Neural cell (in vitro differentiated cells): ENCODE data around the gene STUB1. TPM values are rescaled to one million over a fixed set of nuclear protein-coding genes. Genes with fewer than 3 reads are reported as not detected.

Source experiments
- H2AFZ ChIP-seq: fragments of 200-600, 300-800 bp; sonication (generic), shearing (Covaris generic); 2 replicates; pipeline ENCODE4 v1.6.0; 2014; ENCODE audit warnings: low read depth, mild to moderate bottlenecking, antibody characterized with exemption, low read length, moderate library complexity
- H3F3A ChIP-seq: fragments of 200-600 bp; shearing (Covaris generic); 2 replicates; pipeline ENCODE4 v1.6.1; 2016; ENCODE audit warnings: mild to moderate bottlenecking, moderate library complexity, mixed read lengths, antibody characterized with exemption, low read length; ENCODE audit not compliant: insufficient read depth, poor library complexity, severe bottlenecking
- H3K27ac ChIP-seq: fragments of 200-600, 300-800 bp; sonication (generic), shearing (Covaris generic); 2 replicates; pipeline ENCODE4 v1.5.1; 2014; ENCODE audit warnings: mild to moderate bottlenecking, low read length, moderate library complexity
- H3K27me3 ChIP-seq: fragments of 300-800, 200-600 bp; sonication (generic), shearing (Covaris generic); 2 replicates; pipeline ENCODE4 v1.6.0; 2014; ENCODE audit warnings: mild to moderate bottlenecking, low read depth, low read length, moderate library complexity; ENCODE audit not compliant: insufficient read depth
- H3K36me3 ChIP-seq: fragments of 300-800, 200-600 bp; sonication (generic), shearing (Covaris generic); 2 replicates; pipeline ENCODE4 v1.5.1; 2014; ENCODE audit warnings: mild to moderate bottlenecking, antibody characterized with exemption, low read length, moderate library complexity; ENCODE audit not compliant: insufficient read depth
- H3K4me2 ChIP-seq: fragments of 300-800, 200-600 bp; sonication (generic), shearing (Covaris generic); 2 replicates; pipeline ENCODE4 v1.6.0; 2014; ENCODE audit warnings: mild to moderate bottlenecking, low read length
- H3K4me3 ChIP-seq: fragments of 300-800, 200-600 bp; sonication (generic), shearing (Covaris generic); 2 replicates; pipeline ENCODE4 v1.5.1; 2014; ENCODE audit warnings: mild to moderate bottlenecking, low read length, moderate library complexity
- H3K79me2 ChIP-seq: fragments of 200-600 bp; shearing (Covaris generic); replicated peaks from 2 replicates; pipeline ENCODE4 v1.6.0; 2014; ENCODE audit warnings: mild to moderate bottlenecking, low read length, moderate library complexity; ENCODE audit not compliant: insufficient read depth
- H3K9ac ChIP-seq: fragments of 300-800, 200-600 bp; sonication (generic), shearing (Covaris generic); 2 replicates; pipeline ENCODE4 v1.6.1; 2016; ENCODE audit warnings: mild to moderate bottlenecking, low read length, mixed read lengths
- H3K9me2 ChIP-seq: fragments of 200-600 bp; shearing (Covaris generic); 2 replicates; pipeline ENCODE4 v1.6.1; 2016; ENCODE audit warnings: mild to moderate bottlenecking, low read length, mixed read lengths; ENCODE audit not compliant: insufficient read depth
- H3K9me3 ChIP-seq: fragments of 200-600, 300-800 bp; sonication (generic), shearing (Covaris generic); 2 replicates; pipeline ENCODE4 v1.6.1; 2016; ENCODE audit warnings: mild to moderate bottlenecking, mixed run types, low read length, moderate library complexity, mixed read lengths
- H4K20me1 ChIP-seq: fragments of 200-600 bp; shearing (Covaris generic); 2 replicates; pipeline ENCODE4 v1.6.1; 2016; ENCODE audit warnings: mild to moderate bottlenecking, mixed run types; ENCODE audit not compliant: insufficient read depth
- EP300 ChIP-seq: fragments of 450-650 bp; conservative IDR thresholded peaks from 2 replicates; pipeline ENCODE4 v1.6.1; 2014; ENCODE audit warnings: antibody characterized with exemption, mild to moderate bottlenecking, moderate library complexity; ENCODE audit not compliant: poor library complexity, severe bottlenecking
- EZH2 ChIP-seq: fragments of 200-600, 300-800 bp; shearing (Covaris generic), sonication (generic); IDR thresholded peaks from 2 replicates; pipeline ENCODE4 v1.6.1; 2014; ENCODE audit warnings: antibody characterized with exemption, low read length, borderline replicate concordance, mild to moderate bottlenecking; ENCODE audit not compliant: insufficient read depth, poor library complexity, severe bottlenecking
- MXI1 ChIP-seq: fragments of 450-650 bp; conservative IDR thresholded peaks from 2 replicates; pipeline ENCODE4 v1.6.1; 2014; ENCODE audit warnings: antibody characterized with exemption, mild to moderate bottlenecking; ENCODE audit not compliant: poor library complexity, severe bottlenecking
- POLR2AphosphoS5 ChIP-seq: IDR thresholded peaks from 2 replicates; pipeline ENCODE4 v1.6.1; 2012
- RAD21 ChIP-seq: fragments of 450-650 bp; conservative IDR thresholded peaks from 2 replicates; pipeline ENCODE4 v1.6.1; 2014; ENCODE audit warnings: antibody characterized with exemption, mild to moderate bottlenecking, moderate library complexity
- REST ChIP-seq: IDR thresholded peaks from 2 replicates; pipeline ENCODE4 v1.6.1; 2012; ENCODE audit warnings: borderline replicate concordance
- SMC3 ChIP-seq: fragments of 450-650 bp; conservative IDR thresholded peaks from 2 replicates; pipeline ENCODE4 v1.6.1; 2014; ENCODE audit warnings: antibody characterized with exemption, mild to moderate bottlenecking, moderate library complexity; ENCODE audit not compliant: poor library complexity
- TAF1 ChIP-seq: IDR thresholded peaks from 2 replicates; pipeline ENCODE4 v1.6.1; 2012; ENCODE audit warnings: low read depth
- polyA plus RNA-seq: library from polyadenylated mRNA; depleted of rRNA; stranded (reverse); fragments of >200 nt; gene quantifications from 2 replicates; pipeline ENCODE4 v1.2.3, GENCODE V29; 2014
- TF ChIP-seq, protein P1 (sequence below): fragments of 450-650 bp; IDR thresholded peaks from 2 replicates; pipeline ENCODE4 v1.5.1; 2014; ENCODE audit warnings: antibody characterized with exemption, mild to moderate bottlenecking, moderate library complexity; ENCODE audit not compliant: poor library complexity, severe bottlenecking

The STUB1 gene
- polyA plus RNA-seq, 1 donor from 2014 or later, result 120 TPM

- Histone ChIP-seq H3K27ac (peak overlapping the region; percentile 99), H3K79me2 (peaks cover 11% of the 10 kb centered on the region), H3K9me3 (no peaks in the 10 kb centered on the region), H3K36me3 (no peaks in the 10 kb centered on the region), H2AFZ (no peak overlapping the region), H3K4me2 (peak overlapping the region; percentile 75), H3K9ac (peak overlapping the region; percentile 94), H3K27me3 (no peaks in the 10 kb centered on the region), H3K9me2 (no peaks in the 10 kb centered on the region), H3K4me3 (peak overlapping the region; percentile 70), H3F3A (peaks cover 5% of the 10 kb centered on the region), H4K20me1 (no peaks in the 10 kb centered on the region)
- TF ChIP-seq POLR2AphosphoS5 (no peak), REST (no peak), RAD21 (no peak), EZH2 (no peak), EP300 (no peak), SMC3 (no peak), TAF1 (no peak), MXI1 (no peak)
- TF ChIP-seq, protein P1, sequence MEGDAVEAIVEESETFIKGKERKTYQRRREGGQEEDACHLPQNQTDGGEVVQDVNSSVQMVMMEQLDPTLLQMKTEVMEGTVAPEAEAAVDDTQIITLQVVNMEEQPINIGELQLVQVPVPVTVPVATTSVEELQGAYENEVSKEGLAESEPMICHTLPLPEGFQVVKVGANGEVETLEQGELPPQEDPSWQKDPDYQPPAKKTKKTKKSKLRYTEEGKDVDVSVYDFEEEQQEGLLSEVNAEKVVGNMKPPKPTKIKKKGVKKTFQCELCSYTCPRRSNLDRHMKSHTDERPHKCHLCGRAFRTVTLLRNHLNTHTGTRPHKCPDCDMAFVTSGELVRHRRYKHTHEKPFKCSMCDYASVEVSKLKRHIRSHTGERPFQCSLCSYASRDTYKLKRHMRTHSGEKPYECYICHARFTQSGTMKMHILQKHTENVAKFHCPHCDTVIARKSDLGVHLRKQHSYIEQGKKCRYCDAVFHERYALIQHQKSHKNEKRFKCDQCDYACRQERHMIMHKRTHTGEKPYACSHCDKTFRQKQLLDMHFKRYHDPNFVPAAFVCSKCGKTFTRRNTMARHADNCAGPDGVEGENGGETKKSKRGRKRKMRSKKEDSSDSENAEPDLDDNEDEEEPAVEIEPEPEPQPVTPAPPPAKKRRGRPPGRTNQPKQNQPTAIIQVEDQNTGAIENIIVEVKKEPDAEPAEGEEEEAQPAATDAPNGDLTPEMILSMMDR, result no peak
Observed at GRCh38 chr16:710500-711075, 30.4 kb downstream of the STUB1 start.

GRCh38 chr16:711084-711483 is 30.9 kb downstream of the STUB1 start:
- no peaks in the 10 kb centered on the region for H3K9me3 ChIP-seq
- peak overlapping the region; percentile 94 for H3K9ac ChIP-seq
- H3K27me3 ChIP-seq, result no peaks in the 10 kb centered on the region
- H3K27ac ChIP-seq, result peak overlapping the region; percentile 99
- H3K79me2 ChIP-seq, result peaks cover 11% of the 10 kb centered on the region
- no peak overlapping the region for H2AFZ ChIP-seq
- H3F3A ChIP-seq, result peaks cover 5% of the 10 kb centered on the region
- H3K9me2 ChIP-seq, result no peaks in the 10 kb centered on the region
- no peaks in the 10 kb centered on the region for H3K36me3 ChIP-seq
- no peaks in the 10 kb centered on the region for H4K20me1 ChIP-seq
- peak overlapping the region; percentile 75 for H3K4me2 ChIP-seq
- no peak for TF ChIP-seq POLR2AphosphoS5
- no peak for TF ChIP-seq RAD21
- TF ChIP-seq SMC3, result no peak
- no peak for TF ChIP-seq MXI1
- TF ChIP-seq, protein P1, result no peak
- TF ChIP-seq REST, result no peak
- TF ChIP-seq TAF1, result no peak
- TF ChIP-seq EZH2, result no peak
- TF ChIP-seq EP300, result no peak
- peak overlapping the region; percentile 70 for H3K4me3 ChIP-seq
